Ovary (tissue), 9 donors: ENCODE results near the gene RRP8. TPM values are rescaled to one million over a fixed set of nuclear protein-coding genes. Genes with fewer than 3 reads are reported as not detected.

Experiments
- DNase-seq, 5 donors: peaks; one replicate each; pipeline ENCODE4 v3.0.0-alpha.2; 2019 to 2020
- H3K27ac ChIP-seq, 2 donors: fragments of 200-600 bp; one replicate each; pipeline versions ENCODE4 v1.5.1 to v1.8.0; 2019 to 2022
- H3K27me3 ChIP-seq: fragments of 200-600 bp; one replicate; pipeline ENCODE4 v1.8.0; 2022
- H3K36me3 ChIP-seq: fragments of 200-600 bp; sonication (generic); one replicate; pipeline ENCODE4 v1.5.1; 2019
- H3K4me1 ChIP-seq: one replicate; pipeline ENCODE4 v1.8.1; 2013; ENCODE audit warnings: mild to moderate bottlenecking, moderate library complexity; ENCODE audit not compliant: insufficient read depth
- H3K4me3 ChIP-seq: fragments of 200-600 bp; sonication (generic); one replicate; pipeline ENCODE4 v1.5.1; 2017
- H3K9me3 ChIP-seq, 2 donors: fragments of 200-600 bp in 1 of 2; sonication (generic) in 1 of 2; one replicate each; pipeline versions ENCODE4 v1.5.1 to v1.8.1; 2013 to 2019; ENCODE audit warnings: mild to moderate bottlenecking in 1 of 2, moderate library complexity in 1 of 2
- CTCF ChIP-seq, 3 donors: fragments of 450-650 bp in 2 of 3; fragments of 200-600 bp in 1 of 3; IDR thresholded peaks; one replicate each; pipeline versions ENCODE4 v1.5.1 to v1.8.0; 2016 to 2022; ENCODE audit warnings: antibody characterized with exemption in 3 of 3, mild to moderate bottlenecking in 1 of 3
- EP300 ChIP-seq: sonication (generic); formaldehyde crosslinking; IDR thresholded peaks from one replicate; pipeline ENCODE4 v1.6.1; 2017; ENCODE audit warnings: antibody characterized with exemption
- POLR2A ChIP-seq: fragments of 450-650 bp; IDR thresholded peaks from one replicate; pipeline ENCODE4 v1.6.1; 2017; ENCODE audit warnings: antibody characterized with exemption, mild to moderate bottlenecking, moderate library complexity
- WGBS, 3 donors: extraction: QIAGEN DNeasy Blood & Tissue Kit in 1 of 3; methylation state at CpG; one replicate each; pipeline versions ENCODE4 v1.1.5 to v1.1.7; 2013 to 2017; 5-methylcytosine and 5-hydroxymethylcytosine counted together
- intact Hi-C, 4 donors: fragments of 100-400 bp; cut with DNase I; formaldehyde crosslinking; loops; one replicate each; pipeline versions ENCODE4 v1.11.0 to v1.15.1; 2022 to 2023
- polyA plus RNA-seq, 2 donors: library from polyadenylated mRNA; stranded (reverse); fragments of 200-250 nt in 1 of 2; fragments of 350-450 nt in 1 of 2; fragmentation: Illumina TruSeq in 1 of 2; extraction: RNeasy Lipid Tissue Mini Kit (QIAGEN cat#74804) in 1 of 2; gene quantifications; one replicate each; pipeline ENCODE4 v1.2.3, GENCODE V29; 2013 to 2014
- total RNA-seq, 7 donors: library from RNA; depleted of rRNA in 2 of 7; stranded (reverse); fragments of >200 nt in 2 of 7; fragmentation: NEBNext Ultra II Directional in 3 of 7; extraction: Animal tissue kit (Norgen Biotek cat#: 25700) in 3 of 7; gene quantifications; one replicate each; pipeline versions ENCODE4 v1.1.0 to v1.2.4, GENCODE V29; 2016 to 2023
- donor health status: DM: no; HTN: no; CAD: no; lungs with moderate emphysema.
- donor health status: DM: no; HTN: no; CAD: no.
- donor health status: Bipolar disorder and iron deficiency.
- donor health status: DM: yes; HTN: yes; CAD: no.
- donor health status: DM: no; HTN: no; CAD: no.
- donor health status: DM: yes; HTN: yes; CAD: no.

The RRP8 gene
- total and polyA plus RNA-seq, 9 donors: 8.2 to 32.7 (median 17.1) TPM

- Histone ChIP-seq H3K27ac (no peak overlapping the region), H3K36me3 (no peaks in the 10 kb centered on the region), H3K4me3 (no peak overlapping the region), H3K4me1 (peaks cover 11% of the 10 kb centered on the region), H3K9me3 (no peaks in the 10 kb centered on the region), H3K27me3 (no peaks in the 10 kb centered on the region)
- intact Hi-C loops: no loop called here
- 82 to 86% (median 84%) methylated on average over 6 of the region's 6 CpGs for WGBS, 3 donors
- DNase-seq: peak in 2 of 5 donors; percentile 12 to 41
- TF ChIP-seq POLR2A: no peak
- TF ChIP-seq EP300: no peak
- no peak for TF ChIP-seq CTCF (IDR thresholded peaks at IDR 0.05)
These were observed 7.2 kb upstream of the RRP8 start for GRCh38 chr11:6610591-6610990.

GRCh38 chr11:6609502-6610015 lies 6.1 kb upstream of the RRP8 start:
- no peaks in the 10 kb centered on the region for H3K27me3 ChIP-seq
- intact Hi-C loops: loop anchor here (5.0 to 10.0 kb wide), 4 partner anchors 75 to 372 kb away; partner anchors contain the start of genes CNGA4 (in 1 of the 4), MRPL17 (in 1 of the 4) and TRIM3 (in 1 of the 4)
- DNase-seq: peak in 2 of 5 donors; percentile 8 to 38
- 66 to 80% (median 76%) methylated on average over 8 of the region's 8 CpGs for WGBS, 3 donors
- no peak overlapping the region for H3K27ac ChIP-seq
- peaks cover 13% of the 10 kb centered on the region for H3K4me1 ChIP-seq
- H3K9me3 ChIP-seq: no peaks in the 10 kb centered on the region
- TF ChIP-seq POLR2A: no peak
- TF ChIP-seq CTCF (IDR thresholded peaks at IDR 0.05): no peak
- no peak for TF ChIP-seq EP300
- H3K36me3 ChIP-seq: no peaks in the 10 kb centered on the region
- no peak overlapping the region for H3K4me3 ChIP-seq

GRCh38 chr11:6608726-6609501 lies 5.5 kb upstream of the RRP8 start:
- Histone ChIP-seq H3K4me3 (no peak overlapping the region), H3K27me3 (no peaks in the 10 kb centered on the region), H3K36me3 (no peaks in the 10 kb centered on the region), H3K27ac (no peak overlapping the region), H3K4me1 (peaks cover 13% of the 10 kb centered on the region), H3K9me3 (no peaks in the 10 kb centered on the region)
- TF ChIP-seq POLR2A (no peak), EP300 (no peak), CTCF (IDR thresholded peaks at IDR 0.05) (no peak)
- DNase-seq: peak in 1 of 5 donors; percentile 6
- intact Hi-C loops: loop anchor here (5.0 to 10.0 kb wide), 4 partner anchors 76 to 372 kb away; partner anchors contain the start of genes CNGA4 (in 1 of the 4), MRPL17 (in 1 of the 4) and TRIM3 (in 1 of the 4)
- 71 to 78% (median 77%) methylated on average over 14 of the region's 14 CpGs for WGBS, 3 donors

- Histone ChIP-seq H3K27ac (peak overlapping the region in 1 of 2 donors; percentile 86), H3K27me3 (no peaks in the 10 kb centered on the region), H3K4me3 (no peak overlapping the region), H3K9me3 (no peaks in the 10 kb centered on the region), H3K36me3 (no peaks in the 10 kb centered on the region), H3K4me1 (peaks cover 13% of the 10 kb centered on the region)
- intact Hi-C loops: loop anchor here (5.0 to 10.0 kb wide), 4 partner anchors 77 to 371 kb away; partner anchors contain the start of genes CNGA4 (in 1 of the 4), MRPL17 (in 1 of the 4) and TRIM3 (in 1 of the 4)
- DNase-seq: peak in 2 of 5 donors; percentile 8 to 42
- no peak for TF ChIP-seq EP300
- TF ChIP-seq CTCF (IDR thresholded peaks at IDR 0.05): no peak
- no peak for TF ChIP-seq POLR2A
- 80 to 87% (median 85%) methylated on average over 9 of the region's 9 CpGs for WGBS, 3 donors
These were observed 4.6 kb upstream of the RRP8 start for GRCh38 chr11:6608011-6608410.
